Left forelimb (tissue), 1 donor: ENCODE results near the gene FMN2.
A peak's percentile ranks its signal among the peaks of the same experiment; 100 is the strongest.
"Not testable (repeated sequence)": the region's sequence is repeated elsewhere in the genome, so short reads cannot be mapped to it uniquely, and the experiment has no call there.

Experiments used
- DNase-seq: peaks from one replicate; pipeline ENCODE4 v3.0.0-alpha.2; 2018; ENCODE audit warnings: low spot score

Gene FMN2

GRCh38 chr1:240138867-240139266, 47.2 kb downstream of the FMN2 start:
- DNase-seq, result no peak

- no peak for DNase-seq
Observed at GRCh38 chr1:240139511-240139910, 47.8 kb downstream of the FMN2 start.

DNA sequence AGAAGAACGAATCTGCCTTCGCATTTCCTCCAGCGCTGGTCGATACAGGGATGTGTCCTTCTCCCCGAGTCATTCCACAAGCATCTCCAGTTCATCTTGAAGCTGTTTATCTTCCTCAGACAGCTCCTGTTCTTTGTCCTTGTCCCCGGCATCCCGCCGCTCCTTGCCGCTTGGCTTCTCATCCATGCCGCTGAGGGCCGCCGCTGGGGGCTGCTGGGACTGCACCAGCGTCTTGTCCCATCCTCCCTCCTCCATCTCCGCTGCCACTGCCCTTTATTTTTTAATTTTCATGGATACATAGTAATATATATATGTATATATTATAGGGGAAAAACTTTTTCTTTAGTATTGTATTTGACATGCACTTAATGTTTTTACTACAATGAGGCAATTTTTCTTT, 53.4 kb downstream of the FMN2 start:
- no peak for DNase-seq

- DNase-seq, result no peak
Observed at GRCh38 chr1:240148333-240148732, 56.6 kb downstream of the FMN2 start.

GRCh38 chr1:240149484-240150094, 57.9 kb downstream of the FMN2 start:
- no peak for DNase-seq

DNA sequence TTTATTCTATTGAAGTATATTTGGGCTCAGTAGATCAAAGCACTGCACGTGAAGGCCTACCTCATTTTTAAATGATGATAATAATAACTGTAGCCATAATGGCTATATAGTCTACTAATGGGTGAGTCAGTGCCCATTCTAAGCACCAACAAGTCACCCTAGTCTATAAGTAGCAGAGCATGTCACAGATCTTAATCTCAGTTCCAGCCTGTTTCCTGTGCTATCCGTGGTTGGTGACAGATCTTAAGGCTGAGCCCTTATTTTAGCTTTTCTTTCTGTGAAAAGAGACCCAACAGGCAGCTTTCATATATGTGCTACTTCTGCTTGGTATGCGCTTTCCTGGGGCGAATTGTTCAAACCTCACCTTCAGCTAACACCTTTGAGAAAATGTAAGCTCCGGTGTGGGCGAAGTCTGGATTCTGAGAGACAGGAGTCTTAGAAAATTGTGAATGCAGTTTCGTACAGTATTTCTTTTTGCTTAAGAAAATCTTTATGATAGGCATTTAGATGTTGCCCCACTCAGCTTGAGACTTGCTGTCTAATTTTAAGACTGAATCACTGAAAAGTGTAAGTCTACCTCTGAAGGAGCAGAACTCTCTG, 59.6 kb downstream of the FMN2 start:
- no peak for DNase-seq

GRCh38 chr1:240152611-240153297, 61.1 kb downstream of the FMN2 start:
- DNase-seq, result no peak

- no peak for DNase-seq
Observed at GRCh38 chr1:240155605-240156004, 63.9 kb downstream of the FMN2 start.

DNA sequence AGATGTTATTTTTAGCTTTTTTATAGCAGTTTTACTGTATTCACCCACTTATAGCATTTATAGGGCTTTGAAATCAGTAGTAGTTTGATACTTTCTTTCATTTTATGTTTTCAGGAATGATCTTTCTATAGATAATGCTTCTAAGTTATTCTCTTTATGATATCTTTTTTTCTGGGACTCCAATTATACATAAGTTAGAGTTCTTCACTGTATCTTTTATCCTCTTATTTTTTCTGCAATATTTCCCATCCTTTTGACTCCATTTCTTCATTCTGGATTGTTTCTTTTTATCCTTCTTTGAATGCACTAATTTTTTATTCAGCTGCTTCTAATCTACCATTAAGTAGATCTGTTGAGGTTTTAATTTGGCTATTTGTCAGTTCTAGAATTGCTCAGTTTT, 73.1 kb downstream of the FMN2 start:
- DNase-seq, result no peak

DNA sequence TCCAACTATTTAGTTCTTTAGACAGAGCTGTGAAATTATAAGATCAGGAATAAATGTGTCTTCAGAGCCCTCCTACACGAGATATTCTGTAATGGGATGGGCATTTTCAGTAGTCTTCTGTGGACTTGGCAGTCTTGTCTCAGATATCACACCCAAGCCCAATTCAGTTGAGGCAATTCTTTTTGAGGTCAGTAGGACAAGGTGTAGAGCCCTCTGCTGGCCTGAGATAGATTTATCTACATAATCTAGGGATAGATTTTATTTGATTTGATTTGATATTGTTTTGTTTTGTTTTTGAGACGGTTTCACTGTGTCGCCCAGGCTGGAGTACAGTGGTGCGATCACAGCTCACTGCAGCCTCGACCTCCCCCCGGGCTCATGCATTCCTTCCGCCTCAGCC, 77.5 kb downstream of the FMN2 start:
- DNase-seq, result no peak

DNA sequence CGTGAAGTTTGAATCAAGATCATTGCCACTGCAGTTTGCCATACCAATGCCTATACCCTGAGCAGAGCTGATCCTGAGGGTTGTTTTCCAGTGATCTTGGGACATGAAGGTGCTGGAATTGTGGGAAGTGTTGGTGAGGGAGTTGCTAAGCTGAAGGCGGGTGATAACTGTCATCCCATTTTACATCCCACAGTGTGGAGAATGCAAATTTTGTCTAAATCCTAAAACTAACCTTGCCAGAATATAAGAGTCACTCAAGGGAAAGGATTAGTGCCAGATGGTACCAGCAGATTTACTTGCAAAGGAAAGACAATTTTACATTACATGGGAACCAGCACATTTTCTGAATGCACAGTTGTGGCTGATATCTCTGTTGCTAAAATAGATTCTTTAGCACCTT, 78.6 kb downstream of the FMN2 start:
- DNase-seq, result no peak

- no peak for DNase-seq
Observed at GRCh38 chr1:240170806-240171205, 79.1 kb downstream of the FMN2 start.

DNA sequence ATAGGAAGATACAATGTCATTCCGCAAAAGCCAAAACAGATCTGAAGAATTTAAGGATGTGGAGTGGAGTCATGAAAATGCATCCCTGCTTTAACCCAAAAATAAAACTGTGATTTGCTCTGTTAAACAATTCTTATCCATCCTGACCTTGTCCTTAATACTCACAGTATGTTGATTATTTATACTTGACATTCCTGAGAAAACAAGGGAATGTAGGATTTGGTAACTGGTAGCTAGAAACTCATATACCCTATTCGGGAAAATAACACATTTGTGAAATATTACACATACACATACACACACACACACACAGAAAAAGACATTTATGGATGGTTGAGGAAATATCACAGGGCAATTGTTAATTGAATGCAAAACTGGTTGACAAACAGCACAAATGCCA, 80.2 kb downstream of the FMN2 start:
- no peak for DNase-seq

DNA sequence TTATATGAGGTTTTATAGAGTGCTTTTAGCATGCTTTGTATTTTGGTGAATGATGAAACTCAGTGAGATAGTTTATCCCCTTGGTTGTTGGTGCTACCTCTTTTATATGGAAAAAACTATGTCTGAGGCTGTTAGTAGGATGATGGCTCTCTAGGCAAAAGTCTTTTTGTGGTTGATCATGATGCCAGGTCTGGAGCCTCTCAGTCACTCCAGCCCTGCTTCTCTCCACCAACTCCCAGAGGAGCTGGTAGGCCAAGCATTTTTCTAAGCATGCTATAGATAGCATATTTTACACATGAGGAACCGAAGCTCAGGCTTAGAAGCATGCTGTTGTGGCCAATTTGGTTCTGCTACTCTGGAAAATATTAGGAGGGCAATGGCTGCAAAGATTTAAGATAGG, 82.2 kb downstream of the FMN2 start:
- no peak for DNase-seq

GRCh38 chr1:240174734-240175133, 83.1 kb downstream of the FMN2 start:
- DNase-seq, result no peak

DNA sequence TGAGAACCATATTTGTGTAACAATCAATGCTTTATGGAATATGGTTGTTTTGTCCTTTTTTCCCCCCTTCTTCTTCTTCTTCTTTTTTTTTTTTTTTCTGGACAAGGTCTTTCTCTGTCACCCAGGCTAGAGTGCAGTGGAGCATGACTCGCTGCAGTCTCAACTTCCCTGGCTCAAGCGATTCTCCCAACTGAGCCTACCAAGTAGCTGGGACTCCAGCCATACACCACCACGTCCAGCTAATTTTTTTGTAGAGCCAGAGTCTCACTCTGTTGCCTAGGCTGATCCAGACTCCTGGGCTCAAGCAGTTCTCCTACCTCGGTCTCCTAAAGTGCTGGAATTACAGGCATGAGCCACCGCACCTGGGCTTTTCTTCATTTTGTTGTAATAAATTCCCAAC, 86.7 kb downstream of the FMN2 start:
- DNase-seq, result no peak

GRCh38 chr1:240184682-240185081, 93.0 kb downstream of the FMN2 start:
- not testable (repeated sequence) for DNase-seq

GRCh38 chr1:240188139-240188538, 96.5 kb downstream of the FMN2 start:
- no peak for DNase-seq

- DNase-seq, result no peak
Observed at GRCh38 chr1:240189386-240189989, 97.8 kb downstream of the FMN2 start.

DNA sequence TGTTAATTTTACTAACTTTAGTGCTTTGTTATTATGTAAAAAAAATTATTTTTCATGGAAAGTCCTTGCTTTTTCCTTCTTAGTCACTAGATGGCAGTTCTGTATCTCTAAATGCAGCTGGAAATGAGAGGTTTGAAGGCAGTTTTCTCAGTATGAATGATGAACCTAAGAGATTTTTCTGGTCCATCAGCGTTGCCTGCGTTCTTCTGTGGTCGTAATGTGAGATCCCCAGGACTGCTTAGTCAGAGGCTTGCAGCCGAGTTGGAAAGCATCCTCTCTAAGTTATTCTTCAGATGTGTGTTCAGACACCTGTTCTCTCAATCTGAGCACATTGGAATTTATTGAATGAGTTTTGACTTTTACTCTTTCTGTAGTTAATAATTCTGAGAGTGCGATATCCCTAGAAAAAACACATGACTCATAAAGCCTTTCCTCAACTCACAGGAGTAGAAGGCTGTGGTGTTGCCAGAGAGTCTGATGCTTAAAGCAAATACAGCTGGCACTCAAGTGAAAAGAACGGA, 99.3 kb downstream of the FMN2 start:
- DNase-seq, result peak; percentile 68

DNA sequence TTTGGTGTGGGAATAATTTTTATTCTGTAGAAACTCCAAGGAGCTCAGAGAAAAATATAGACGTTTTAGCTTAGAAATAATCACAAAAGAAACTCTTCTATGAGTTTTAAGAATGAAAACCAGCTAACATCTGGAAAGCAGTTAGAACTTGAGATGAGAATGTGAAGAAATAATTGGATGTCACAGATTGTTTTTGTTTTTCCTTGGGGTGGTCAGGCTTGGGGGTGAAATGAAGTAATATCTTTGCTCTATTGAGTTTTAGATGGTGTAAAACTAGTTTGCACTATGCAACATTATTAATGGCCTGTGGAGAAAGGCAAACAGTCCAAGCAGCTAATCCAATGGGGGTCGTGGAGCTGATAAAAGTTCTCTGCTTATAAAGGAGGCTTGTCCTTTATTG, 101.2 kb downstream of the FMN2 start:
- no peak for DNase-seq

GRCh38 chr1:240193679-240194078, 102.0 kb downstream of the FMN2 start:
- DNase-seq, result no peak

DNA sequence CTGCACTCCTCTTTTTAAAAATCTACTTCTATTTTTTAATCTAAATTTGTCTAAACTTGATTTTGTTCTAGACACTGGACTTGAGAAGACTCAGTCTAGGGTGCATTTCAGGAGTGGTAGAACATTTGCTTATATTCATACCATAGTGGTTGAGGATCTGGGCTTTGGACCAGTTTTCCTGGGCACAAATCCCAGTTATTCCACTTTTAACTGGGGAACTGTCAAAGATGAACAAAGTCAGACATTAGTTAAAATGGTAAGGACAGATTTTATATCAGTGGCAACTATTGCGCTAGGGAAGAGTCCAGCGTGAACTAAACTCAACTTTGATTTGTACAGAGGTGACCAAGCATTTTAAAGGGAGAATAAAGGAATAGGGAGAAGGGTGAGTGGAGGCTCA, 102.4 kb downstream of the FMN2 start:
- no peak for DNase-seq
